ENCODE results near the gene GTF2IRD1.

DNA sequence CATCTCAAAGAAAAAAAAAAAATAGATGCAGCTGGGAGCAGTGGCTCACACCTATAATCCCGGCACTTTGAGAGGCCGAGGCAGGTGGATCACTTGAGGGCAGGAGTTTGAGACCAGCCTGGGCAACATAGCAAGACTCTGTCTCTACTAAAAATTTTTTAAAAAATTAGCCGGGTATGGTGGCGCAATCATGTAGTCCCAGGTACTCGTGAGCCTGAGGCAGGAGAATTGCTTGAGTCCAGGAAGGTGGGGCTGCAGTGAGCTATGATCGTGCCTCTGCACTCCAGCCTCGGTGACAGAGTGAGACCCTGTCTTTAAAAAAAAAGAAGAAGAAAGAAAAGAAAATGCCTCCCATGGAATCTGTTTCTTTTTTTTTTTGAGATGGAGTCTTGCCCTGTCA, 31.9 kb downstream of the GTF2IRD1 start:
- TF ChIP-seq CC2D1A (CRISPR knock-in tag; IDR thresholded peaks at IDR 0.05) (no peak), ZHX1 (CRISPR knock-in tag; IDR thresholded peaks at IDR 0.05; ENCODE audit: low read depth) (no peak), ZNF841 (CRISPR knock-in tag; IDR thresholded peaks at IDR 0.05; ENCODE audit: borderline replicate concordance) (no peak)
- TF ChIP-seq, protein P1, sequence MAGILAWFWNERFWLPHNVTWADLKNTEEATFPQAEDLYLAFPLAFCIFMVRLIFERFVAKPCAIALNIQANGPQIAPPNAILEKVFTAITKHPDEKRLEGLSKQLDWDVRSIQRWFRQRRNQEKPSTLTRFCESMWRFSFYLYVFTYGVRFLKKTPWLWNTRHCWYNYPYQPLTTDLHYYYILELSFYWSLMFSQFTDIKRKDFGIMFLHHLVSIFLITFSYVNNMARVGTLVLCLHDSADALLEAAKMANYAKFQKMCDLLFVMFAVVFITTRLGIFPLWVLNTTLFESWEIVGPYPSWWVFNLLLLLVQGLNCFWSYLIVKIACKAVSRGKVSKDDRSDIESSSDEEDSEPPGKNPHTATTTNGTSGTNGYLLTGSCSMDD (CRISPR knock-in tag; IDR thresholded peaks at IDR 0.05) = no peak
